ENCODE results near the gene NDUFS7.

DNA sequence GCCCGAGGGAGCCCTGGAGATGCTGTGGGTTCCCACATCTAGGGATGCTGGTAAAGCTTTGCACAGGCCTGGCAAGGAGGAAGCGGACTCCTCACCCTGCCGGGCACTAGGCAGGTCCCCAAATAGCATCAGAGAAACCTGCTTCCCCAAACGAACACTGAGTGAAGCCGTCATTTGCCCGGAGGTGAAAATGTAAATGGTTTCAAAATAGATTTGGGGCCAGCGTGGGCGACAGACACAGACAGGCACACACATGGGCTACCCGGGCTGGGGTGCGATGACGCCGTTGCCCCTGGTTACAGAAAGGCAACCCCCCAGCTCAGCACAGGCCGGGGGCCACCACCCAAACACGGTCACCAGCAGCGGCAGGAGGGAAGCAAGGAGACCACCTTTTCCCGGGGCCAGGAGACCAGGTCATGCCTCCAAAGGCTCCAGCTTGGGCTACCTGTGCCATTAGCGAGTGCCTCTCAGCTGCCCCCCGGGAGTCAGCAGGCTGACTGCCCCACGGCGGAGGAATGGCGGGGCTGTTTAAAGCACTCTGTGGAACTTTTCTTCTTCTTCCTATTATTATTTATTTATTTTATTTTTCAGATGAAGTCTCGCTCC, 47.5 kb upstream of the NDUFS7 start:
- TF ChIP-seq, protein P1, sequence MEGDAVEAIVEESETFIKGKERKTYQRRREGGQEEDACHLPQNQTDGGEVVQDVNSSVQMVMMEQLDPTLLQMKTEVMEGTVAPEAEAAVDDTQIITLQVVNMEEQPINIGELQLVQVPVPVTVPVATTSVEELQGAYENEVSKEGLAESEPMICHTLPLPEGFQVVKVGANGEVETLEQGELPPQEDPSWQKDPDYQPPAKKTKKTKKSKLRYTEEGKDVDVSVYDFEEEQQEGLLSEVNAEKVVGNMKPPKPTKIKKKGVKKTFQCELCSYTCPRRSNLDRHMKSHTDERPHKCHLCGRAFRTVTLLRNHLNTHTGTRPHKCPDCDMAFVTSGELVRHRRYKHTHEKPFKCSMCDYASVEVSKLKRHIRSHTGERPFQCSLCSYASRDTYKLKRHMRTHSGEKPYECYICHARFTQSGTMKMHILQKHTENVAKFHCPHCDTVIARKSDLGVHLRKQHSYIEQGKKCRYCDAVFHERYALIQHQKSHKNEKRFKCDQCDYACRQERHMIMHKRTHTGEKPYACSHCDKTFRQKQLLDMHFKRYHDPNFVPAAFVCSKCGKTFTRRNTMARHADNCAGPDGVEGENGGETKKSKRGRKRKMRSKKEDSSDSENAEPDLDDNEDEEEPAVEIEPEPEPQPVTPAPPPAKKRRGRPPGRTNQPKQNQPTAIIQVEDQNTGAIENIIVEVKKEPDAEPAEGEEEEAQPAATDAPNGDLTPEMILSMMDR (IDR thresholded peaks at IDR 0.05) = no peak
- no peak for TF ChIP-seq EZH2 (IDR thresholded peaks at IDR 0.05)

Data from neural progenitor cell (in vitro differentiated cells).